Measurements from ENCODE around the gene TTC9B. TPM values are rescaled to one million over a fixed set of nuclear protein-coding genes. Genes with fewer than 3 reads are reported as not detected.

The TTC9B gene
- total and polyA plus RNA-seq, 7 experiments from 2014 or later: not detected

- POLR2A ChIA-PET: interaction anchor here (0.6 kb wide), 2 partner anchors 11 to 13 kb away, joined by 3 read pairs; no protein-coding TSS in a partner anchor
- no peak for ATAC-seq
- intact Hi-C loops (cut with micrococcal nuclease): no loop called here
These were observed 21.4 kb upstream of the TTC9B start for GRCh38 chr19:40239415-40240226.

GRCh38 chr19:40238775-40239174 is 20.6 kb upstream of the TTC9B start:
- no peaks in the 10 kb centered on the region for H3K27me3 ChIP-seq (ENCODE audit: control insufficient read depth in 2 of 2, insufficient read depth in 2 of 2, low read length in 2 of 2)
- Mint-ChIP-seq H3K4me3 (no peak overlapping the region), H3K9me3 (no peaks in the 10 kb centered on the region), H3K36me3 (peaks cover 5 to 32% (median 8%) of the 10 kb centered on the region in 5 donors), H3K27ac (no peak overlapping the region), H3K27me3 (no peaks in the 10 kb centered on the region), H3K4me1 (no peaks in the 10 kb centered on the region)
- DNase-seq: peak in 1 of 9 donors; percentile 3
- H3K4me3 ChIP-seq (ENCODE audit: low read length): no peak overlapping the region
- H3K9me3 ChIP-seq (ENCODE audit: control insufficient read depth in 2 of 3, low read length in 3 of 3): no peaks in the 10 kb centered on the region
- intact Hi-C loops (cut with micrococcal nuclease): no loop called here
- H3K27ac ChIP-seq (ENCODE audit: low read depth, low read length): no peak overlapping the region
- H3K36me3 ChIP-seq (ENCODE audit: control insufficient read depth in 2 of 3, insufficient read depth in 3 of 3, low read length in 3 of 3): peaks cover 0 to 89% (median 4%) of the 10 kb centered on the region in 3 experiments
- H3K4me1 ChIP-seq (ENCODE audit: control insufficient read depth in 2 of 2, insufficient read depth in 2 of 2, low read length in 2 of 2): no peaks in the 10 kb centered on the region
- POLR2A ChIA-PET: interaction anchor here (0.6 kb wide), 2 partner anchors 11 to 14 kb away, joined by 3 read pairs; no protein-coding TSS in a partner anchor
- ATAC-seq: no peak
- CTCF ChIA-PET: no interaction called here

More at GRCh38 chr19:40239415-40240226, 21.4 kb upstream of the TTC9B start:
- no peak overlapping the region for H3K4me3 ChIP-seq (ENCODE audit: low read length)
- CTCF ChIA-PET: no interaction called here
- H3K27me3 ChIP-seq (ENCODE audit: control insufficient read depth in 2 of 2, insufficient read depth in 2 of 2, low read length in 2 of 2): no peaks in the 10 kb centered on the region
- peaks cover 0 to 4% (median 0%) of the 10 kb centered on the region in 7 donors for H3K4me1 Mint-ChIP-seq
- no peaks in the 10 kb centered on the region for H3K9me3 Mint-ChIP-seq
- peaks cover 0 to 81% (median 4%) of the 10 kb centered on the region in 3 experiments for H3K36me3 ChIP-seq (ENCODE audit: control insufficient read depth in 2 of 3, insufficient read depth in 3 of 3, low read length in 3 of 3)
- no peak overlapping the region for H3K27ac ChIP-seq (ENCODE audit: low read depth, low read length)
- H3K9me3 ChIP-seq (ENCODE audit: control insufficient read depth in 2 of 3, low read length in 3 of 3): no peaks in the 10 kb centered on the region
- no peaks in the 10 kb centered on the region for H3K4me1 ChIP-seq (ENCODE audit: control insufficient read depth in 2 of 2, insufficient read depth in 2 of 2, low read length in 2 of 2)
- H3K27ac Mint-ChIP-seq: no peak overlapping the region
- DNase-seq: peak in 1 of 9 donors; percentile 1
- H3K27me3 Mint-ChIP-seq: no peaks in the 10 kb centered on the region
- H3K4me3 Mint-ChIP-seq: no peak overlapping the region
- peaks cover 5 to 32% (median 8%) of the 10 kb centered on the region in 5 donors for H3K36me3 Mint-ChIP-seq

GRCh38 chr19:40237791-40238190 is 19.6 kb upstream of the TTC9B start:
- no peak for DNase-seq
- no peaks in the 10 kb centered on the region for H3K9me3 Mint-ChIP-seq
- H3K4me3 Mint-ChIP-seq: no peak overlapping the region
- no peaks in the 10 kb centered on the region for H3K9me3 ChIP-seq (ENCODE audit: control insufficient read depth in 2 of 3, low read length in 3 of 3)
- no peaks in the 10 kb centered on the region for H3K27me3 Mint-ChIP-seq
- no peaks in the 10 kb centered on the region for H3K4me1 Mint-ChIP-seq
- intact Hi-C loops (cut with micrococcal nuclease): no loop called here
- ATAC-seq: no peak
- ChIA-PET POLR2A (no interaction called here), CTCF (no interaction called here)
- H3K4me3 ChIP-seq (ENCODE audit: low read length): no peak overlapping the region
- peak overlapping the region in 1 of 9 donors; percentile 72 for H3K27ac Mint-ChIP-seq
- H3K36me3 ChIP-seq (ENCODE audit: control insufficient read depth in 2 of 3, insufficient read depth in 3 of 3, low read length in 3 of 3): peaks cover 0 to 99% (median 4%) of the 10 kb centered on the region in 3 experiments
- no peak overlapping the region for H3K27ac ChIP-seq (ENCODE audit: low read depth, low read length)
- no peaks in the 10 kb centered on the region for H3K27me3 ChIP-seq (ENCODE audit: control insufficient read depth in 2 of 2, insufficient read depth in 2 of 2, low read length in 2 of 2)
- peaks cover 5 to 32% (median 8%) of the 10 kb centered on the region in 5 donors for H3K36me3 Mint-ChIP-seq
- H3K4me1 ChIP-seq (ENCODE audit: control insufficient read depth in 2 of 2, insufficient read depth in 2 of 2, low read length in 2 of 2): no peaks in the 10 kb centered on the region

GRCh38 chr19:40236366-40236765 is 18.2 kb upstream of the TTC9B start:
- ATAC-seq: no peak
- Mint-ChIP-seq H3K36me3 (peaks cover 5 to 26% (median 8%) of the 10 kb centered on the region in 5 donors), H3K4me3 (no peak overlapping the region), H3K27ac (peak overlapping the region in 1 of 9 donors; percentile 59), H3K27me3 (no peaks in the 10 kb centered on the region), H3K9me3 (no peaks in the 10 kb centered on the region), H3K4me1 (no peaks in the 10 kb centered on the region)
- ChIA-PET CTCF (no interaction called here), POLR2A (no interaction called here)
- Histone ChIP-seq H3K27ac (ENCODE audit: low read depth, low read length) (no peak overlapping the region), H3K4me3 (ENCODE audit: low read length) (no peak overlapping the region), H3K9me3 (ENCODE audit: control insufficient read depth in 2 of 3, low read length in 3 of 3) (no peaks in the 10 kb centered on the region), H3K4me1 (ENCODE audit: control insufficient read depth in 2 of 2, insufficient read depth in 2 of 2, low read length in 2 of 2) (no peaks in the 10 kb centered on the region), H3K36me3 (ENCODE audit: control insufficient read depth in 2 of 3, insufficient read depth in 3 of 3, low read length in 3 of 3) (peaks cover 0 to 88% (median 0%) of the 10 kb centered on the region in 3 experiments), H3K27me3 (ENCODE audit: control insufficient read depth in 2 of 2, insufficient read depth in 2 of 2, low read length in 2 of 2) (no peaks in the 10 kb centered on the region)
- peak in 1 of 9 donors; percentile 4 for DNase-seq
- intact Hi-C loops (cut with micrococcal nuclease): no loop called here

GRCh38 chr19:40236026-40236355 is 17.8 kb upstream of the TTC9B start:
- Mint-ChIP-seq H3K36me3 (peaks cover 5 to 22% (median 5%) of the 10 kb centered on the region in 5 donors), H3K4me3 (no peak overlapping the region), H3K27me3 (no peaks in the 10 kb centered on the region), H3K4me1 (peaks cover 0 to 2% (median 0%) of the 10 kb centered on the region in 7 donors), H3K27ac (no peak overlapping the region), H3K9me3 (no peaks in the 10 kb centered on the region)
- no peaks in the 10 kb centered on the region for H3K9me3 ChIP-seq (ENCODE audit: control insufficient read depth in 2 of 3, low read length in 3 of 3)
- H3K36me3 ChIP-seq (ENCODE audit: control insufficient read depth in 2 of 3, insufficient read depth in 3 of 3, low read length in 3 of 3): peaks cover 0 to 84% (median 0%) of the 10 kb centered on the region in 3 experiments
- no peak overlapping the region for H3K27ac ChIP-seq (ENCODE audit: low read depth, low read length)
- ChIA-PET CTCF (no interaction called here), POLR2A (no interaction called here)
- no peak for DNase-seq
- intact Hi-C loops (cut with micrococcal nuclease): no loop called here
- no peaks in the 10 kb centered on the region for H3K27me3 ChIP-seq (ENCODE audit: control insufficient read depth in 2 of 2, insufficient read depth in 2 of 2, low read length in 2 of 2)
- H3K4me3 ChIP-seq (ENCODE audit: low read length): no peak overlapping the region
- no peaks in the 10 kb centered on the region for H3K4me1 ChIP-seq (ENCODE audit: control insufficient read depth in 2 of 2, insufficient read depth in 2 of 2, low read length in 2 of 2)
- no peak for ATAC-seq

- intact Hi-C loops (cut with micrococcal nuclease): no loop called here
- H3K4me1 ChIP-seq (ENCODE audit: control insufficient read depth in 2 of 2, insufficient read depth in 2 of 2, low read length in 2 of 2): no peaks in the 10 kb centered on the region
- no peaks in the 10 kb centered on the region for H3K27me3 ChIP-seq (ENCODE audit: control insufficient read depth in 2 of 2, insufficient read depth in 2 of 2, low read length in 2 of 2)
- Mint-ChIP-seq H3K4me1 (peaks cover 0 to 3% (median 0%) of the 10 kb centered on the region in 7 donors), H3K27ac (no peak overlapping the region), H3K9me3 (no peaks in the 10 kb centered on the region), H3K36me3 (peaks cover 4 to 20% (median 5%) of the 10 kb centered on the region in 5 donors), H3K4me3 (no peak overlapping the region), H3K27me3 (no peaks in the 10 kb centered on the region)
- H3K27ac ChIP-seq (ENCODE audit: low read depth, low read length): no peak overlapping the region
- ChIA-PET CTCF (interaction anchor here (0.7 kb wide), 1 partner anchor 164 kb away, joined by 5 read pairs; no protein-coding TSS in a partner anchor), POLR2A (no interaction called here)
- no peak overlapping the region for H3K4me3 ChIP-seq (ENCODE audit: low read length)
- ATAC-seq: no peak
- no peak for DNase-seq
- no peaks in the 10 kb centered on the region for H3K9me3 ChIP-seq (ENCODE audit: control insufficient read depth in 2 of 3, low read length in 3 of 3)
- peaks cover 0 to 79% (median 0%) of the 10 kb centered on the region in 3 experiments for H3K36me3 ChIP-seq (ENCODE audit: control insufficient read depth in 2 of 3, insufficient read depth in 3 of 3, low read length in 3 of 3)
These were observed 17.2 kb upstream of the TTC9B start for GRCh38 chr19:40235238-40236025.
